ENCODE data around the gene EREG.

The EREG gene

GRCh38 chr4:74364652-74365491, at the start of gene EREG:
EREG (plus strand) TSS chr4:74365145; CDS start chr4:74365309, 164 bp downstream.
- H3K4me3 ChIP-seq (IDR thresholded peaks at IDR 0.05; ENCODE audit: insufficient read depth, low read depth, low read length): no peak within 1 kb of the TSS
- H3K79me2 ChIP-seq (ENCODE audit: insufficient read depth, low read depth): no peaks in the 10 kb centered on the region
- peak within 1 kb of the TSS; percentile 44 for H3K4me2 ChIP-seq
- no peak for TF ChIP-seq CTCF (conservative IDR thresholded peaks at IDR 0.05; ENCODE audit: low read depth, low read length)
- no peaks in the 10 kb centered on the region for H4K20me1 ChIP-seq (ENCODE audit: insufficient read depth)
- no peaks in the 10 kb centered on the region for H3K27me3 ChIP-seq (ENCODE audit: insufficient read depth, low read depth)
- H3K9ac ChIP-seq: no peak within 1 kb of the TSS
- H2AFZ ChIP-seq (ENCODE audit: low read depth): no peak within 1 kb of the TSS
- peaks cover 19% of the 10 kb centered on the region for H3K4me1 ChIP-seq (ENCODE audit: low read depth, poor library complexity, severe bottlenecking)
- H3K27ac ChIP-seq: peak within 1 kb of the TSS; percentile 46; the same call in 1 of the 2 replicates
- H3K36me3 ChIP-seq (ENCODE audit: insufficient read depth): no peaks in the 10 kb centered on the region

GRCh38 chr4:74315376-74315775, 49.6 kb upstream of the EREG start:
- Histone ChIP-seq H3K4me2 (no peak overlapping the region), H3K79me2 (ENCODE audit: insufficient read depth, low read depth) (no peaks in the 10 kb centered on the region), H3K27me3 (ENCODE audit: insufficient read depth, low read depth) (no peaks in the 10 kb centered on the region), H3K9ac (no peak overlapping the region), H4K20me1 (ENCODE audit: insufficient read depth) (no peaks in the 10 kb centered on the region), H2AFZ (ENCODE audit: low read depth) (no peak overlapping the region), H3K36me3 (ENCODE audit: insufficient read depth) (no peaks in the 10 kb centered on the region), H3K4me1 (ENCODE audit: low read depth, poor library complexity, severe bottlenecking) (peaks cover 9% of the 10 kb centered on the region), H3K4me3 (IDR thresholded peaks at IDR 0.05; ENCODE audit: insufficient read depth, low read depth, low read length) (no peak overlapping the region), H3K27ac (no peak overlapping the region)
- no peak for TF ChIP-seq CTCF (conservative IDR thresholded peaks at IDR 0.05; ENCODE audit: low read depth, low read length)

- Histone ChIP-seq H3K36me3 (ENCODE audit: insufficient read depth) (no peaks in the 10 kb centered on the region), H3K4me2 (no peak overlapping the region), H2AFZ (ENCODE audit: low read depth) (no peak overlapping the region), H3K27me3 (ENCODE audit: insufficient read depth, low read depth) (no peaks in the 10 kb centered on the region), H3K4me3 (IDR thresholded peaks at IDR 0.05; ENCODE audit: insufficient read depth, low read depth, low read length) (no peak overlapping the region), H3K4me1 (ENCODE audit: low read depth, poor library complexity, severe bottlenecking) (peaks cover 12% of the 10 kb centered on the region), H3K79me2 (ENCODE audit: insufficient read depth, low read depth) (no peaks in the 10 kb centered on the region), H3K9ac (no peak overlapping the region), H3K27ac (no peak overlapping the region), H4K20me1 (ENCODE audit: insufficient read depth) (no peaks in the 10 kb centered on the region)
- TF ChIP-seq CTCF (conservative IDR thresholded peaks at IDR 0.05; ENCODE audit: low read depth, low read length): no peak
Measured at GRCh38 chr4:74316397-74316796, 48.5 kb upstream of the EREG start.

GRCh38 chr4:74317616-74318246, 47.2 kb upstream of the EREG start:
- Histone ChIP-seq H3K79me2 (ENCODE audit: insufficient read depth, low read depth) (no peaks in the 10 kb centered on the region), H3K36me3 (ENCODE audit: insufficient read depth) (no peaks in the 10 kb centered on the region), H3K4me2 (no peak overlapping the region), H4K20me1 (ENCODE audit: insufficient read depth) (no peaks in the 10 kb centered on the region), H3K4me1 (ENCODE audit: low read depth, poor library complexity, severe bottlenecking) (peaks cover 12% of the 10 kb centered on the region), H3K9ac (no peak overlapping the region), H3K27ac (no peak overlapping the region), H3K4me3 (IDR thresholded peaks at IDR 0.05; ENCODE audit: insufficient read depth, low read depth, low read length) (no peak overlapping the region), H2AFZ (ENCODE audit: low read depth) (no peak overlapping the region), H3K27me3 (ENCODE audit: insufficient read depth, low read depth) (no peaks in the 10 kb centered on the region)
- no peak for TF ChIP-seq CTCF (conservative IDR thresholded peaks at IDR 0.05; ENCODE audit: low read depth, low read length)

All from KMS-11 (cell line).